HG02759 (cell line): ENCODE measurements around the gene CDC42BPA.

ENCODE experiments used
- ATAC-seq: cut with Tn5 transposase; IDR thresholded peaks from one replicate; pipeline ENCODE4 v1.9.1; 2021; ENCODE audit warnings: mild to moderate bottlenecking, moderate library complexity; ENCODE audit not compliant: unreplicated experiment

CDC42BPA gene

GRCh38 chr1:226951286-226952117 is 366.8 kb downstream of the CDC42BPA start:
- no peak for ATAC-seq

DNA sequence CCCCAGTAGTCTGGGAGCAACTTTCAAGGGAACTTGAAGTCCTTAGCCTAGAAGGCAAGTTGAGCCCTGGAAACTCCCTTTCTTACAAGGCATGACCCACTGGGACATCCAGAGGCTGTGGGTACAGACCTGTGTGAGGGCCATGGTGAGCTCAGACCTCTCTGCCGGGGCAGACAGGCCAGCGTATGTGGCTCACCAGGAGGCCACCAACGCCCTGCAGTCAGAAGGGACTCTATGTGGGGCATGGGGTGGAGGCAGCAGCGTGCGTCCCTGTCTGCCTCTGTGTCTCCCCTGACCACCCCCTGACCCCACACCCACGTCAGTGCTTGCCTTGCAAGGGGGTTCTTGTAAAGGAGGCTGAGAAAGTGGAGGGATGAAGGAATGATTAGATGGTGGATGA is 367.4 kb downstream of the CDC42BPA start:
- no peak for ATAC-seq

DNA sequence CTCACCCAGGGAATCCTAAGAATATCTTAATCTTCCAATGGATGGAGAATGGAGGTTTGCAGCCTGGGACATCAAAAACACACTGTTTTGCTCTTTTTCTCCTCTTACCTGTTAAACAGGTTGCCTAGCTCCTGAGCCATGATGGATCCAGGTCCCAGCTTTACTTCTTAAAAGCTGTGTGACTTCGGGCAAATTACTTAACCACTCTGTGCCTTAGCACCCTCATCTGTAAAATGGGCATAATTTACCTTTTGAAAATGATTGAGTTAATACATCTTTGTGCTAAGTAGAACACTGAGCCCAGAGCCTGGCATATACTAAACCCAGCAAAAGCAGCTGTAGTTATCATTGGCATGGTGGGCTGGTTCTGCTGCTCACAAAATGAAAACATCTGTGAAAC is 368.0 kb downstream of the CDC42BPA start:
- no peak for ATAC-seq

DNA sequence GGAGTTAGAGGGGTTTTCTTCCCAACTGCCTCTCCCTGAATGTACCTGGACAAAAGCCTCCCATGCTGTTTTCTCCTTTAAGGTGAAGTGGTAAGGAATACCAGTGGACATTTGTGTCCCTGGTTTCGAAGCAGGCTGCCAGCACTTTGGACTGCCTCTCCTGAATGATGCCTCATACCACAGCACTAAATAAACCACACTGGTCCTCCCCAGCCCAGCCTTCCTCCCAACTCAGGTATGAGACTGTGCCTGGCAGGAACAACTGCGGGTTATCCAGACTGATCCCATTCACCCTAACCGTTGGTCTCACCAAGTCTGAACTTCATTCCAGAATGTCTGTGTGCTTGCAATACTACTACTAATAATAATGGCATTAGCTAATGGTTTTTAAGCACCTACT is 368.9 kb downstream of the CDC42BPA start:
- ATAC-seq: no peak

- ATAC-seq: no peak
These were observed 369.3 kb downstream of the CDC42BPA start for GRCh38 chr1:226948996-226949395.

- no peak for ATAC-seq
These were observed 369.8 kb downstream of the CDC42BPA start for GRCh38 chr1:226948480-226948879.

DNA sequence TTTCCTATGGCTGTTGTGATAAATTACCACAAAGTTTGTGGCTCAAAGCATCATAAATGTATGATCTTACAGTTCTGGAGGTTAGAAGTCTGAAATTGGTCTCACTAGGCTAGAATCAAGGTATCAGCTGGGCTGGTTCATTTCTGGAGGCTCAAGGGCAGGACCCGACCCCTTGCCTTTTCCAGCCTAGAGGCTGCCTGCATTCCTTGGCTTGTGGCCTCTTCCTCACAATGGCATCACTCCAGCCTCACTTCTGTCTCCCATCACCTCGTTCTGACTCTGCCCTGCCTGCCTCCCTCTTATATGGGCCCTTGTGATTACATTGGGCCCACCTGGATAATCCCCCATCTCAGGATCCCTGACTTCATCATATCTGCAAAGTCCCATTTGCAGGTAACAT is 370.2 kb downstream of the CDC42BPA start:
- no peak for ATAC-seq

DNA sequence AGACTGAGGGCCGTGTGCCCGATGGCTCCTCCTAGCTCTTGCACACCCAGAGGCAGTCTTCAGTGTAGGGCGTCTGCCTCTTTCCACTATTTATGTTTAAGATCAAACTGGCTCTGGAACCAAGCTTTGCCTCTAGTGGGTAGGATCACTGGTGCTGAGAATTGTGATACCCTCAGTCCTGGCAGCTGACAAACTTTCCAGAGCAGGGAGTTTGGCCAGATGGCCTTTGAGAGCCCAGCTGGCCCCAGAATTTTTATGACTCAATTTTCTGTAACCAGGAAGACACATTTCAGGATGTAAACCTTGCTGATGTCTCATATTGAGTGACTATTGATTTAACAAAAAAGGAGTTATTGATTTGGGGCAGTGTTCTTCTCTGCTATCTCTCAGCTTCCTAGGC is 371.5 kb downstream of the CDC42BPA start:
- ATAC-seq: no peak

DNA sequence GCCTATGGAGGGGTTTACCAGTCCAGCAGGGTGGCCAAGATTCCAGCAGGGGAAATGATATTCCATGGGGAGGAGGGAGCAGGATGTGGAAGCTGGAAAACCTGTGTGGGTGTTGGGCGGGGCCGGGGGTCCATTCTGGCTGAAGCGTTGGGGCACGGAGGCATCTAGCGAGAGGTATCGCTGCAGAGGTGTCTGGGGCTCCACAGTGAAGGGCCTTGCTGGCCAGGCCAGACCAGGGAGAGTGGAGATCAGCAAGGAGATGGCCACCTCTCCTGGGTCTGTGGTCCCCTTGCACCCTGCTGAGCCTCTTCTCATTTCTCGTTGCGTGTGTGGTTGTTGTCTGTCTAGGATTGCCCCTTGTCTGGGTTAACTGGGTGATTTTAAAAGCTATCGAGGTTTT is 372.0 kb downstream of the CDC42BPA start:
- no peak for ATAC-seq

GRCh38 chr1:226945858-226946245 is 372.4 kb downstream of the CDC42BPA start:
- ATAC-seq: no peak

- no peak for ATAC-seq
These were observed 373.0 kb downstream of the CDC42BPA start for GRCh38 chr1:226945106-226945857.

- ATAC-seq: no peak
These were observed 374.4 kb downstream of the CDC42BPA start for GRCh38 chr1:226943927-226944326.

GRCh38 chr1:226943156-226943555 is 375.1 kb downstream of the CDC42BPA start:
- no peak for ATAC-seq

- ATAC-seq: no peak
These were observed 375.9 kb downstream of the CDC42BPA start for GRCh38 chr1:226942392-226942791.

GRCh38 chr1:226940806-226941067 is 377.6 kb downstream of the CDC42BPA start:
- ATAC-seq: no peak

DNA sequence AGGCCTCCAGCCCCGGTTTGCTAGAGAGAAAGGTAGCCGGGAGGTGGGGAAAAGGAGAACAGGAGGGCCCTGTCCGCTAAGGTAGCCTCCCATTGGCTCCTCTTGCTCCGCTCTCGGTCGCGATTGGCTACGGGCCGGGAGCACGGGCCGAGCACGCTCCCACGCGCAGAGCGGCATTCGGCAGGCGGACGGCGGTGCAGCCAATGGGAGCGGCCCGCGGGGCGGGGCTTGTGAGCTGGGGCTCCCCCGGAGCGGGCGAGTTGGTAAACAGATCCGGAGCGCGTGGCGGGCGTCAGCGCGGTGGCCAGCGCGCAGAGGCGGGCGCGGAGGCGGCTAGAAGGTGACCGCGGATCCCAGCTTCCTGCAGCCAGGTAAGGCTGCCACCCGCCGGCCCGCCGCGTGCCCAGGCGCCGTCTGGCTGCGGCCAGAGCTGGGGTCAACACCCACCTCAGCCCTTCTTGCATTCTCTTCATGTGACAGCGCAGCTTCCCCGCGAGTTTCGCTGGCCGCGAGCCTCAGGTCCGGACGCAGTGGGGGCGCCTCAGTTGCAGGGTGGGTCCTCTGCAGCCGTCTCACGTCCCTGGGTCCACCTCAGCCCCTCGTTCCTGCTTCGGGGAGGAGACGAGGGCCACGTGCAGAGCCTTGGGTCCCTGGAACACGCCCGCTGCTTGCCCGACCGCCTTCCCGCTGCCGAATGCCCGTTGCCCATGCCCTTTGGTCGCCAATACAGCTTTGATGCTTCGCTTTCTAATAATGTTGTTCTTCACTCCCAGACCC is 378.1 kb downstream of the CDC42BPA start, which contains the start of gene COQ8A:
TSS of gene COQ8A (plus strand) at position 266 of the 777 bp plus-strand sequence. CDS start 21,092 bp downstream, outside the sequence.
- peak; percentile 95 for ATAC-seq
